ENCODE data around the gene ZNF248.

GRCh38 chr10:37789590-37789989 is 67.8 kb downstream of the ZNF248 start:
- TF ChIP-seq, protein P1, sequence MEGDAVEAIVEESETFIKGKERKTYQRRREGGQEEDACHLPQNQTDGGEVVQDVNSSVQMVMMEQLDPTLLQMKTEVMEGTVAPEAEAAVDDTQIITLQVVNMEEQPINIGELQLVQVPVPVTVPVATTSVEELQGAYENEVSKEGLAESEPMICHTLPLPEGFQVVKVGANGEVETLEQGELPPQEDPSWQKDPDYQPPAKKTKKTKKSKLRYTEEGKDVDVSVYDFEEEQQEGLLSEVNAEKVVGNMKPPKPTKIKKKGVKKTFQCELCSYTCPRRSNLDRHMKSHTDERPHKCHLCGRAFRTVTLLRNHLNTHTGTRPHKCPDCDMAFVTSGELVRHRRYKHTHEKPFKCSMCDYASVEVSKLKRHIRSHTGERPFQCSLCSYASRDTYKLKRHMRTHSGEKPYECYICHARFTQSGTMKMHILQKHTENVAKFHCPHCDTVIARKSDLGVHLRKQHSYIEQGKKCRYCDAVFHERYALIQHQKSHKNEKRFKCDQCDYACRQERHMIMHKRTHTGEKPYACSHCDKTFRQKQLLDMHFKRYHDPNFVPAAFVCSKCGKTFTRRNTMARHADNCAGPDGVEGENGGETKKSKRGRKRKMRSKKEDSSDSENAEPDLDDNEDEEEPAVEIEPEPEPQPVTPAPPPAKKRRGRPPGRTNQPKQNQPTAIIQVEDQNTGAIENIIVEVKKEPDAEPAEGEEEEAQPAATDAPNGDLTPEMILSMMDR (IDR thresholded peaks at IDR 0.05), result no peak
- no peak for TF ChIP-seq EZH2 (IDR thresholded peaks at IDR 0.05; ENCODE audit: borderline replicate concordance, insufficient read depth, low read depth, low read length, poor library complexity, severe bottlenecking)

Data from B cell (primary cell).